ENCODE data around the gene CCNJ.

CCNJ gene

GRCh38 chr10:96053985-96054384 is 10.6 kb downstream of the CCNJ start:
- Histone ChIP-seq H3K4me1 (ENCODE audit: control extremely low read depth in 1 of 4, control insufficient read depth in 4 of 4, insufficient read depth in 4 of 4, low read length in 3 of 4) (peaks cover 0 to 3% (median 0%) of the 10 kb centered on the region in 4 experiments), H3K36me3 (ENCODE audit: control insufficient read depth in 4 of 4, insufficient read depth in 4 of 4, low read length in 3 of 4) (peaks cover 7 to 60% (median 37%) of the 10 kb centered on the region in 4 experiments), H3K27me3 (replicated peaks in 2 of 5; ENCODE audit: control insufficient read depth in 4 of 5, insufficient read depth in 5 of 5, low read length in 4 of 5) (no peaks in the 10 kb centered on the region), H3K4me3 (ENCODE audit: control insufficient read depth in 1 of 7, extremely low read depth in 1 of 7, insufficient read depth in 4 of 7, low read depth in 2 of 7, low read length in 6 of 7) (no peak overlapping the region), H3K9me3 (ENCODE audit: control extremely low read depth in 1 of 5, control insufficient read depth in 4 of 5, insufficient read depth in 2 of 5, low read depth in 1 of 5, low read length in 4 of 5) (no peaks in the 10 kb centered on the region), H3K27ac (ENCODE audit: insufficient read depth in 1 of 2, low read depth in 1 of 2, low read length in 2 of 2, poor library complexity in 1 of 2, severe bottlenecking in 2 of 2) (no peak overlapping the region)
- WGBS (ENCODE audit: insufficient coverage): no CpG with 5 or more reads among the region's 2 CpGs
- ChIA-PET POLR2A (no interaction called here), CTCF (interaction anchor here (1.5 kb wide), 1 partner anchor 12 kb away, joined by 3 read pairs; no protein-coding TSS in a partner anchor)
- DNase-seq: no peak

GRCh38 chr10:96056787-96057186 is 13.4 kb downstream of the CCNJ start:
- H3K27me3 ChIP-seq (replicated peaks in 2 of 5; ENCODE audit: control insufficient read depth in 4 of 5, insufficient read depth in 5 of 5, low read length in 4 of 5): no peaks in the 10 kb centered on the region
- H3K27ac ChIP-seq (ENCODE audit: insufficient read depth in 1 of 2, low read depth in 1 of 2, low read length in 2 of 2, poor library complexity in 1 of 2, severe bottlenecking in 2 of 2): no peak overlapping the region
- ChIA-PET CTCF (interaction anchor here (1.1 kb wide), 1 partner anchor 73 kb away, joined by 3 read pairs; the partner anchor contains the start of gene ZNF518A), POLR2A (no interaction called here)
- 100% methylated on average over 7 of the region's 7 CpGs for WGBS (ENCODE audit: insufficient coverage)
- H3K36me3 ChIP-seq (ENCODE audit: control insufficient read depth in 4 of 4, insufficient read depth in 4 of 4, low read length in 3 of 4): peaks cover 7 to 61% (median 41%) of the 10 kb centered on the region in 4 experiments
- H3K4me1 ChIP-seq (ENCODE audit: control extremely low read depth in 1 of 4, control insufficient read depth in 4 of 4, insufficient read depth in 4 of 4, low read length in 3 of 4): peaks cover 0 to 3% (median 0%) of the 10 kb centered on the region in 4 experiments
- no peak overlapping the region for H3K4me3 ChIP-seq (ENCODE audit: control insufficient read depth in 1 of 7, extremely low read depth in 1 of 7, insufficient read depth in 4 of 7, low read depth in 2 of 7, low read length in 6 of 7)
- no peak for DNase-seq
- H3K9me3 ChIP-seq (ENCODE audit: control extremely low read depth in 1 of 5, control insufficient read depth in 4 of 5, insufficient read depth in 2 of 5, low read depth in 1 of 5, low read length in 4 of 5): no peaks in the 10 kb centered on the region

- ChIA-PET POLR2A (no interaction called here), CTCF (no interaction called here)
- DNase-seq: no peak
- H3K4me3 ChIP-seq (ENCODE audit: control insufficient read depth in 1 of 7, extremely low read depth in 1 of 7, insufficient read depth in 4 of 7, low read depth in 2 of 7, low read length in 6 of 7): no peak overlapping the region
- peaks cover 8 to 52% (median 33%) of the 10 kb centered on the region in 4 experiments for H3K36me3 ChIP-seq (ENCODE audit: control insufficient read depth in 4 of 4, insufficient read depth in 4 of 4, low read length in 3 of 4)
- no peaks in the 10 kb centered on the region for H3K4me1 ChIP-seq (ENCODE audit: control extremely low read depth in 1 of 4, control insufficient read depth in 4 of 4, insufficient read depth in 4 of 4, low read length in 3 of 4)
- no peaks in the 10 kb centered on the region for H3K27me3 ChIP-seq (replicated peaks in 2 of 5; ENCODE audit: control insufficient read depth in 4 of 5, insufficient read depth in 5 of 5, low read length in 4 of 5)
- no peaks in the 10 kb centered on the region for H3K9me3 ChIP-seq (ENCODE audit: control extremely low read depth in 1 of 5, control insufficient read depth in 4 of 5, insufficient read depth in 2 of 5, low read depth in 1 of 5, low read length in 4 of 5)
- H3K27ac ChIP-seq (ENCODE audit: insufficient read depth in 1 of 2, low read depth in 1 of 2, low read length in 2 of 2, poor library complexity in 1 of 2, severe bottlenecking in 2 of 2): no peak overlapping the region
- 100% methylated on average over 2 of the region's 3 CpGs for WGBS (ENCODE audit: insufficient coverage)
These were observed 17.8 kb downstream of the CCNJ start for GRCh38 chr10:96061232-96061631.

GRCh38 chr10:96072674-96073073 is 29.3 kb downstream of the CCNJ start:
- ChIA-PET CTCF (no interaction called here), POLR2A (no interaction called here)
- no peak overlapping the region for H3K4me3 ChIP-seq (ENCODE audit: control insufficient read depth in 1 of 7, extremely low read depth in 1 of 7, insufficient read depth in 4 of 7, low read depth in 2 of 7, low read length in 6 of 7)
- no peak for DNase-seq
- no peaks in the 10 kb centered on the region for H3K36me3 ChIP-seq (ENCODE audit: control insufficient read depth in 4 of 4, insufficient read depth in 4 of 4, low read length in 3 of 4)
- H3K27ac ChIP-seq (ENCODE audit: insufficient read depth in 1 of 2, low read depth in 1 of 2, low read length in 2 of 2, poor library complexity in 1 of 2, severe bottlenecking in 2 of 2): no peak overlapping the region
- no CpG with 5 or more reads among the region's 2 CpGs for WGBS (ENCODE audit: insufficient coverage)
- H3K27me3 ChIP-seq (replicated peaks in 2 of 5; ENCODE audit: control insufficient read depth in 4 of 5, insufficient read depth in 5 of 5, low read length in 4 of 5): no peaks in the 10 kb centered on the region
- H3K4me1 ChIP-seq (ENCODE audit: control extremely low read depth in 1 of 4, control insufficient read depth in 4 of 4, insufficient read depth in 4 of 4, low read length in 3 of 4): no peaks in the 10 kb centered on the region
- H3K9me3 ChIP-seq (ENCODE audit: control extremely low read depth in 1 of 5, control insufficient read depth in 4 of 5, insufficient read depth in 2 of 5, low read depth in 1 of 5, low read length in 4 of 5): no peaks in the 10 kb centered on the region

- POLR2A ChIA-PET: no interaction called here
- no peaks in the 10 kb centered on the region for H3K4me1 ChIP-seq (ENCODE audit: control extremely low read depth in 1 of 4, control insufficient read depth in 4 of 4, insufficient read depth in 4 of 4, low read length in 3 of 4)
- CTCF ChIA-PET: no interaction called here
- WGBS (ENCODE audit: insufficient coverage): no CpG with 5 or more reads among the region's 1 CpG
- DNase-seq: peak in 2 of 3 donors; percentile 38 to 41
- peaks cover 0 to 2% (median 0%) of the 10 kb centered on the region in 4 experiments for H3K36me3 ChIP-seq (ENCODE audit: control insufficient read depth in 4 of 4, insufficient read depth in 4 of 4, low read length in 3 of 4)
- no peaks in the 10 kb centered on the region for H3K27me3 ChIP-seq (replicated peaks in 2 of 5; ENCODE audit: control insufficient read depth in 4 of 5, insufficient read depth in 5 of 5, low read length in 4 of 5)
- no peaks in the 10 kb centered on the region for H3K9me3 ChIP-seq (ENCODE audit: control extremely low read depth in 1 of 5, control insufficient read depth in 4 of 5, insufficient read depth in 2 of 5, low read depth in 1 of 5, low read length in 4 of 5)
- no peak overlapping the region for H3K4me3 ChIP-seq (ENCODE audit: control insufficient read depth in 1 of 7, extremely low read depth in 1 of 7, insufficient read depth in 4 of 7, low read depth in 2 of 7, low read length in 6 of 7)
- no peak overlapping the region for H3K27ac ChIP-seq (ENCODE audit: insufficient read depth in 1 of 2, low read depth in 1 of 2, low read length in 2 of 2, poor library complexity in 1 of 2, severe bottlenecking in 2 of 2)
These were observed 30.3 kb downstream of the CCNJ start for GRCh38 chr10:96073722-96074121.

- POLR2A ChIA-PET: no interaction called here
These were observed 31.4 kb downstream of the CCNJ start for GRCh38 chr10:96074776-96075175.

GRCh38 chr10:96075977-96076376 is 32.6 kb downstream of the CCNJ start:
- Histone ChIP-seq H3K4me1 (ENCODE audit: control extremely low read depth in 1 of 4, control insufficient read depth in 4 of 4, insufficient read depth in 4 of 4, low read length in 3 of 4) (no peaks in the 10 kb centered on the region), H3K27ac (ENCODE audit: insufficient read depth in 1 of 2, low read depth in 1 of 2, low read length in 2 of 2, poor library complexity in 1 of 2, severe bottlenecking in 2 of 2) (no peak overlapping the region), H3K4me3 (ENCODE audit: control insufficient read depth in 1 of 7, extremely low read depth in 1 of 7, insufficient read depth in 4 of 7, low read depth in 2 of 7, low read length in 6 of 7) (no peak overlapping the region), H3K27me3 (replicated peaks in 2 of 5; ENCODE audit: control insufficient read depth in 4 of 5, insufficient read depth in 5 of 5, low read length in 4 of 5) (no peaks in the 10 kb centered on the region), H3K36me3 (ENCODE audit: control insufficient read depth in 4 of 4, insufficient read depth in 4 of 4, low read length in 3 of 4) (peaks cover 0 to 2% (median 0%) of the 10 kb centered on the region in 4 experiments), H3K9me3 (ENCODE audit: control extremely low read depth in 1 of 5, control insufficient read depth in 4 of 5, insufficient read depth in 2 of 5, low read depth in 1 of 5, low read length in 4 of 5) (no peaks in the 10 kb centered on the region)
- ChIA-PET CTCF (interaction anchor here (1.4 kb wide), 1 partner anchor 13 kb away, joined by 4 read pairs; no protein-coding TSS in a partner anchor), POLR2A (no interaction called here)
- 100% methylated on average over 2 of the region's 2 CpGs for WGBS (ENCODE audit: insufficient coverage)
- DNase-seq: no peak

More at GRCh38 chr10:96074776-96075175, 31.4 kb downstream of the CCNJ start:
- DNase-seq: no peak
- no peaks in the 10 kb centered on the region for H3K9me3 ChIP-seq (ENCODE audit: control extremely low read depth in 1 of 5, control insufficient read depth in 4 of 5, insufficient read depth in 2 of 5, low read depth in 1 of 5, low read length in 4 of 5)
- no peaks in the 10 kb centered on the region for H3K4me1 ChIP-seq (ENCODE audit: control extremely low read depth in 1 of 4, control insufficient read depth in 4 of 4, insufficient read depth in 4 of 4, low read length in 3 of 4)
- no peak overlapping the region for H3K4me3 ChIP-seq (ENCODE audit: control insufficient read depth in 1 of 7, extremely low read depth in 1 of 7, insufficient read depth in 4 of 7, low read depth in 2 of 7, low read length in 6 of 7)
- H3K36me3 ChIP-seq (ENCODE audit: control insufficient read depth in 4 of 4, insufficient read depth in 4 of 4, low read length in 3 of 4): peaks cover 0 to 2% (median 0%) of the 10 kb centered on the region in 4 experiments
- no peak overlapping the region for H3K27ac ChIP-seq (ENCODE audit: insufficient read depth in 1 of 2, low read depth in 1 of 2, low read length in 2 of 2, poor library complexity in 1 of 2, severe bottlenecking in 2 of 2)
- WGBS (ENCODE audit: insufficient coverage): no CpG with 5 or more reads among the region's 3 CpGs
- no peaks in the 10 kb centered on the region for H3K27me3 ChIP-seq (replicated peaks in 2 of 5; ENCODE audit: control insufficient read depth in 4 of 5, insufficient read depth in 5 of 5, low read length in 4 of 5)
- CTCF ChIA-PET: no interaction called here
